LNCAP (cell line): Measurements from ENCODE around the gene PAIP2B.
A peak's percentile ranks its signal among the peaks of the same experiment; 100 is the strongest.

ENCODE experiments used
- TF ChIP-seq, protein P1 (sequence below): fragments of 450-650 bp; IDR thresholded peaks from 2 replicates; pipeline ENCODE4 v1.5.1; 2017; ENCODE audit warnings: mild to moderate bottlenecking

The PAIP2B gene

DNA sequence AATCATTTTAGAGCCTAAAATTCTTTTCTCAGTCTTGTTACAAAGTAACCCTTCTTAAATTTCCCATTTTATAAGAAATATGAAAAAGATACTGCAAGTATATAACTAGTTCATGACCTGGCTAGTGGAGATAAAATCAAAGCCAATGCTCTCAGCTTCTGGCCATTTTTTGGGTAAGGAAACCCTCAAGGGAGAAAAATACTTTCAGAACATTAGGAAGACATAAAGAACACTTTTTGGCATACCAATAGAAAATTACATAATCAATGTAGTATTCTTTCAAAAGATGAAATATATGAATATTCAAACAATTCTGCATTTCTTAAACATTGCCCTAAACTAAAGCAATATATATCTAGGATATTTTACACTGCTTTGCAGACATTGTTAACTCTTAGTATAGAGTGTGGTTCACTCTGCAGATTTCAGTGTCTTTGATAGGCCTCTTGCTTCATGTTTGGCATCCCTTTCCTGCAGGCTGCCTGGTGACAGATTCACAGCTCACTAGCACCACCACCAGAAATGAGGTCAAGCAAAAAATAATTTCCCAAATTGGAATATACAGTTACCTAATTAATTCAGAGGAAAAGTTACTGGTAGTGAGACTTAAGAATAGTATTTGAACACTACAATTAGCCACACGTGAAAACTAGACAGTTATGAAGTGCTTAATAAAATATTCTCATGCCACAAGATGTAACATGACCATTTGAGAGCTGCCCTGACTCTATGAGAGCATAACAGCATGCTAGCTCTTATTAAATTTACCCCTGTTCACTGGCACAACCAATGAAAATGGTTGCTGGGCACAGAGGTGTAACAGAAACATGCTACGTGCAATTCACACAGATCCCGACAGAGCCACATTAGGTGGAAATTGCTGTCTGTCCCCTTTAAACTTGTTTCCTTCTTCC is 36.0 kb downstream of the PAIP2B start:
- TF ChIP-seq, protein P1, sequence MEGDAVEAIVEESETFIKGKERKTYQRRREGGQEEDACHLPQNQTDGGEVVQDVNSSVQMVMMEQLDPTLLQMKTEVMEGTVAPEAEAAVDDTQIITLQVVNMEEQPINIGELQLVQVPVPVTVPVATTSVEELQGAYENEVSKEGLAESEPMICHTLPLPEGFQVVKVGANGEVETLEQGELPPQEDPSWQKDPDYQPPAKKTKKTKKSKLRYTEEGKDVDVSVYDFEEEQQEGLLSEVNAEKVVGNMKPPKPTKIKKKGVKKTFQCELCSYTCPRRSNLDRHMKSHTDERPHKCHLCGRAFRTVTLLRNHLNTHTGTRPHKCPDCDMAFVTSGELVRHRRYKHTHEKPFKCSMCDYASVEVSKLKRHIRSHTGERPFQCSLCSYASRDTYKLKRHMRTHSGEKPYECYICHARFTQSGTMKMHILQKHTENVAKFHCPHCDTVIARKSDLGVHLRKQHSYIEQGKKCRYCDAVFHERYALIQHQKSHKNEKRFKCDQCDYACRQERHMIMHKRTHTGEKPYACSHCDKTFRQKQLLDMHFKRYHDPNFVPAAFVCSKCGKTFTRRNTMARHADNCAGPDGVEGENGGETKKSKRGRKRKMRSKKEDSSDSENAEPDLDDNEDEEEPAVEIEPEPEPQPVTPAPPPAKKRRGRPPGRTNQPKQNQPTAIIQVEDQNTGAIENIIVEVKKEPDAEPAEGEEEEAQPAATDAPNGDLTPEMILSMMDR = peak; percentile 36; the same call in 1 of the 2 replicates

DNA sequence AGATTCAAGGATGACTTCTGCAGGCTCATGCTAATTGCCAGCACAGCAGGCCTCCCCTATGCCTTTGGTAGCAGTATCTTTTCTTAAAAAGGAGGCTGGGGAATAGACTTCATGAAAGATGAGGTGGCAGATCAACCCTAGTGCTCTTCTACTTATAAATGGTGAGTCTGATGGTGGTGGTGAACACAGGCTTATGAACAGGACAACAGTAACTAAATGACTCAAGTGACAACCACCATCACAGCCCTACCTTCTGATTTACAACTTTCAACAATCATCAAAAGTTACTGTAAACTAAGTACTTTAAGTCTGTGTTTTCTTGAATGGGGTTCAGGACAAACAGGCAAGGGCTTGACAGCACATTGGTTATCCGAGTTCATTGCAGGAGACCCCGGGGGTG is 39.3 kb downstream of the PAIP2B start:
- TF ChIP-seq, protein P1 = no peak

DNA sequence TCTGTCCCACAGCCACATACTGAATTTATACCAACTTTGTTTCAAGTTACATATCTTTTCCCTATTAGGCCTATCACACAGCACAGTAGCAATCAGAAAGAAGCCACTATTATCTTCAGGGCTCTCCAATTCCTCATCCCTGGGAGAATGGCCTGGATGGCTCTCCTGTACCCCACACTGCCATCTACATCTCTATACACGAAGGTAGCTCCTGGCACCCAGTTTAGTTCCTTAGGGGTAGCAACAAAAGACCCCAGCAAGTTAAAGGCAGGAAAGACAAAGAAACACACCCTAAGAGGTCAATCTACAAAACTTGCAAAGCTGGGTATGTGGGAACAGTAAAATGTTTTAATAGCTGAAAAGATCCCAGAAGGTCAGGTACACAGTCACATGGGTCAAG is 39.9 kb downstream of the PAIP2B start:
- TF ChIP-seq, protein P1 = no peak

DNA sequence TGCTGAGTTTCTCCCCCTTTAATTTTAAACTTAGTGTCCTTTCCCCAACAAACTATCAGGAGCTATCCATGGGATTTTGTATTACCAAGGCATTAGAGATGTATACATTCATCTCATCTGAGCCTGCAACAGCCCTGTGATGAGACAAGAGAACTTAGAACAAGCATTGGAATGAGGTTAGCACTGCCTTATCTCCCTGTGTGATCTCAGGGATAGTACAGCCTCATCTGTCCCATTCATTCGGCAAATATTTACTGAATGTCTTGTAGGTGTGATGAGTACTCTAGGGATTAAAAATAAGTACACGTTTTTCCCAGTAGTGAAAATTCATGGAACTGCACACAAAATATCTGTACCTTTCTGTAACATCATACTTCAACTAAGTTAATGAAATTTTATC is 45.6 kb downstream of the PAIP2B start:
- TF ChIP-seq, protein P1 = no peak

GRCh38 chr2:71174207-71174606 is 52.7 kb downstream of the PAIP2B start:
- TF ChIP-seq, protein P1 = no peak

DNA sequence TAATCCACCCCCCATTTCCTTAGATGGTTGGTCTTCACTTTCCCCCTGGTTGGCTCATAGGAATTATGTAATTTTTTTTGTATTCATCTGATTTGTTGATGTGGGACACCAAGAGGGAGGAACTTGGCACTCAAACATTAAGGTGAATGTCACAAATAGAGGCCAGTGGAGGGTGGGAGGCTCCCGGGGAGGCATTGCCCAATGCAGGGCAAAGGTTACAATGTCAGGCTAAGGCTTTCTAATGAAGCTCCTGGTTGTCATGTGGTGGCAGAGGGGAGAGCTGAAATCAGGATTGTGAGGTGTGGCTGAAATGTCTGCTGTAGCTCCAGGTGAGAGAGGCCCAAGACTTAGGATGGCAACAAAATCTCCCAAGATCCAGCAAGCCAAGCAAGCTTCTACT is 53.8 kb downstream of the PAIP2B start:
- TF ChIP-seq, protein P1 = no peak

DNA sequence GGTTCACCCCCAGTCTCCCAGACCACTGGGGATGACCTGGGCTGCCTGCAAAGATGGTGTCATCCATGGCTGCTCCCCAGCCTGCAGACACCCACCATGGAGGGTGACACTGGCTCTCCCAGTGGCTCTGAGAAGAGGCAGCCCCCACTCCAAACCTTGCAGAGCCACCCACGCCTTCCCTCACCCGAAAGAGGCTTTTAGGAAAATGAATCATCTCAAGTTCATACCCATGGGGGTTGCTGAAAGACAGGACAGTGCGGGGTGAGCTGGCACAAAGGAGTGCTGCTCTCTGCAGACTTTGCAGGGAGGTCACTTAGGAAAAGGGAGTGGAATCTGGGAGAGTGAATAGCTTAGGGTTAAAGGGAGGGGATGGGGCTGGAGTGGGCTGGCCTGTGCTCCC is 60.1 kb downstream of the PAIP2B start:
- TF ChIP-seq, protein P1 = no peak
